Amniotic stem cell (primary cell): ENCODE data around the gene OSBPL5.

ENCODE experiments used
- DNase-seq: peaks from one replicate; lab custom pipeline; 2025; lab: John Stamatoyannopoulos, UW

The OSBPL5 gene

GRCh38 chr11:3162410-3163240, 2.5 kb downstream of the OSBPL5 start:
- DNase-seq: no peak

- no peak for DNase-seq
Observed at GRCh38 chr11:3161720-3162409, 3.2 kb downstream of the OSBPL5 start.

- no peak for DNase-seq
Observed at GRCh38 chr11:3161309-3161708, 3.8 kb downstream of the OSBPL5 start.

GRCh38 chr11:3160252-3161031, 4.7 kb downstream of the OSBPL5 start:
- DNase-seq: peak; percentile 72

GRCh38 chr11:3159296-3160190, 5.6 kb downstream of the OSBPL5 start:
- no peak for DNase-seq

- no peak for DNase-seq
Observed at GRCh38 chr11:3158821-3159220, 6.3 kb downstream of the OSBPL5 start.

- DNase-seq: no peak
Observed at GRCh38 chr11:3158131-3158591, 6.9 kb downstream of the OSBPL5 start.

GRCh38 chr11:3157381-3158130, 7.6 kb downstream of the OSBPL5 start:
- no peak for DNase-seq

GRCh38 chr11:3156661-3157311, 8.3 kb downstream of the OSBPL5 start:
- DNase-seq: no peak

- no peak for DNase-seq
Observed at GRCh38 chr11:3156282-3156660, 8.8 kb downstream of the OSBPL5 start.

GRCh38 chr11:3155691-3156258, 9.3 kb downstream of the OSBPL5 start:
- no peak for DNase-seq

GRCh38 chr11:3155216-3155615, 9.9 kb downstream of the OSBPL5 start:
- DNase-seq: no peak

GRCh38 chr11:3154001-3154599, 11.0 kb downstream of the OSBPL5 start:
- DNase-seq: no peak

- DNase-seq: no peak
Observed at GRCh38 chr11:3153291-3153861, 11.7 kb downstream of the OSBPL5 start.

- no peak for DNase-seq
Observed at GRCh38 chr11:3152471-3153110, 12.5 kb downstream of the OSBPL5 start.

- no peak for DNase-seq
Observed at GRCh38 chr11:3150726-3151125, 14.4 kb downstream of the OSBPL5 start.

- no peak for DNase-seq
Observed at GRCh38 chr11:3149852-3150188, 15.3 kb downstream of the OSBPL5 start.

- no peak for DNase-seq
Observed at GRCh38 chr11:3148990-3149851, 15.9 kb downstream of the OSBPL5 start.
